Astrocyte (in vitro differentiated cells and primary cell): Measurements from ENCODE around the gene FER.

Experiments
- EZH2 ChIP-seq: IDR thresholded peaks from 2 replicates; pipeline ENCODE4 v1.6.1; 2012; ENCODE audit warnings: mild to moderate bottlenecking, low read length, inconsistent platforms; ENCODE audit not compliant: insufficient read depth
- TF ChIP-seq, protein P1 (sequence below): IDR thresholded peaks from 2 replicates; pipeline ENCODE4 v1.5.1; 2011; ENCODE audit warnings: low read depth, mild to moderate bottlenecking, inconsistent platforms, low read length, moderate library complexity; ENCODE audit not compliant: insufficient read depth

DNA sequence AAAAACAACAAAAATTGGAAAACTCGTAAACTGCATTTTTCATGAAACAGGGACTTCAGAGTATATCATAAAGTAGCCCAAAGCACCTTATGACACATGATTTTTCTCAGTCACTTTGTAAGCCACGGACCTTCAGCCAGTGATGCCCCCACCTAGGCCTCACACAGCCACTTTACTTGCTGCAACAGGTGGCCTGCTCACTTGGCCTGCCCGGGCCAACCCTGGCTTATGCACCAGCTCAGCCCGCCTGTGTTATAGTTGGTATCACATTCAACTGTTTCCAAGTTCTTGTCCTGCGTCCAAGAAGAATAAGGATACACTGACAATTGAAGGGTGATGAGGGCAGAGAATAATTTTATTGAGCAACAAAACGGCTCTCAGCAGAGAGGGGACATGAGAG, 219.2 kb downstream of the FER start:
- TF ChIP-seq, protein P1, sequence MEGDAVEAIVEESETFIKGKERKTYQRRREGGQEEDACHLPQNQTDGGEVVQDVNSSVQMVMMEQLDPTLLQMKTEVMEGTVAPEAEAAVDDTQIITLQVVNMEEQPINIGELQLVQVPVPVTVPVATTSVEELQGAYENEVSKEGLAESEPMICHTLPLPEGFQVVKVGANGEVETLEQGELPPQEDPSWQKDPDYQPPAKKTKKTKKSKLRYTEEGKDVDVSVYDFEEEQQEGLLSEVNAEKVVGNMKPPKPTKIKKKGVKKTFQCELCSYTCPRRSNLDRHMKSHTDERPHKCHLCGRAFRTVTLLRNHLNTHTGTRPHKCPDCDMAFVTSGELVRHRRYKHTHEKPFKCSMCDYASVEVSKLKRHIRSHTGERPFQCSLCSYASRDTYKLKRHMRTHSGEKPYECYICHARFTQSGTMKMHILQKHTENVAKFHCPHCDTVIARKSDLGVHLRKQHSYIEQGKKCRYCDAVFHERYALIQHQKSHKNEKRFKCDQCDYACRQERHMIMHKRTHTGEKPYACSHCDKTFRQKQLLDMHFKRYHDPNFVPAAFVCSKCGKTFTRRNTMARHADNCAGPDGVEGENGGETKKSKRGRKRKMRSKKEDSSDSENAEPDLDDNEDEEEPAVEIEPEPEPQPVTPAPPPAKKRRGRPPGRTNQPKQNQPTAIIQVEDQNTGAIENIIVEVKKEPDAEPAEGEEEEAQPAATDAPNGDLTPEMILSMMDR = no peak
- TF ChIP-seq EZH2 = no peak
